AG08395 (cell line): ENCODE results near the gene B3GAT1.

Source experiments
- DNase-seq: peaks from one replicate; pipeline ENCODE4 v3.0.0; 2012; ENCODE audit warnings: mixed read lengths, low spot score

The B3GAT1 gene

DNA sequence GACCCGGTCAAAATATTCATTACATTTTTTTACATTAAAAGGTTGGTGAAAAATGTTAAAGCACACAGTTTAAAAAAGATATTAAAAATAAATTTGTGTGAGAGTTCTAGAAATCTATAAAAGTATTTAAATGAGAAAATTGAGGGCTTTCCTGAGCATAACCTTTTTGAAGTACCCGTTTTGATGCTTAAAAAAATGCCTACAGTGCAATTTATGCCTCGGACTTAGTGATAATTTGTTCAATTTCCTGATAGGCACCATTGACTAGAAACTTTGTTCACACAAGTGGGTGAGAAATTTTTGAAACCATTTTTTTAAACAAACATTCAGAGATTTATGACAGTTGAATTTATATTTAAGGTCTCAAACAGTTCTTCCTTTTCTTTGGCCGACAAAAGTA is 29.7 kb upstream of the B3GAT1 start:
- DNase-seq = no peak

DNA sequence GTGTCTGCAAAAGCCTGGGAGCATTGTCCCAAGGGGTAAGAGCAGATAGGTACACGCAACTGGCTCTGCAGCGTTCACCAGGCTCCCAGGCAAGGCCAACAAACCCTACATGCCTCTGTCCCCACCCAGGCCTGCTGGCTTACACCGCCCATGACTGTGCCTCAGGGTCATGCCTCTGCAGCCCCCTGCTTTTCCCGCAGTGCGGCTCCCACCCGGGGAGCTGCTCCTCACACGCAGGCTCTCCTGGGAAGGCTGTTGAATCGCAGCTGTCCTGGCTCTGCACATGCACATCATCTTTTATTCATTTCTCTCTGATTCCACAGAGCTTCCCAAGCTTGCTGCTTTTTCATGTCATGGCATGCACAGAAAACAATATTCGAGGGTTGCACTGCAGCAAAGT is 29.2 kb upstream of the B3GAT1 start:
- no peak for DNase-seq

DNA sequence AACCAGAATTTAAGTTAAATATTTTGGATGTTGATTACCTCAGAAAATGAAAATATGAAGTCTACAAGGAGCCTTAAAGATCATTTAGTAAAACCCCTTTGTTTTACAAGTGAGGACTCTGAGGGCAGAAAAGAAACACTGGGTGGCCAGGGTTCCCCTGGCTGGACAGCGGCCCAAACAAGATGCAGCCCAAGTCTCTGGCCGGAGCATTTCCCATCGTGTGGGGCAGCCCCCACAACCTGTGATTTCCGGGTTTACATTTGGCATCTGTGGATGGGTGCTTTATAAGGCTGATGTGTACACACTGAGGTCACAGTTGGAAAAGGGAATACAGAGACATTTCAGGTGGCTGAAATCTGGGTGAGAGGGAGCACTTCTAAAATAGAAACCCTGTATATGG is 28.8 kb upstream of the B3GAT1 start:
- DNase-seq = no peak

DNA sequence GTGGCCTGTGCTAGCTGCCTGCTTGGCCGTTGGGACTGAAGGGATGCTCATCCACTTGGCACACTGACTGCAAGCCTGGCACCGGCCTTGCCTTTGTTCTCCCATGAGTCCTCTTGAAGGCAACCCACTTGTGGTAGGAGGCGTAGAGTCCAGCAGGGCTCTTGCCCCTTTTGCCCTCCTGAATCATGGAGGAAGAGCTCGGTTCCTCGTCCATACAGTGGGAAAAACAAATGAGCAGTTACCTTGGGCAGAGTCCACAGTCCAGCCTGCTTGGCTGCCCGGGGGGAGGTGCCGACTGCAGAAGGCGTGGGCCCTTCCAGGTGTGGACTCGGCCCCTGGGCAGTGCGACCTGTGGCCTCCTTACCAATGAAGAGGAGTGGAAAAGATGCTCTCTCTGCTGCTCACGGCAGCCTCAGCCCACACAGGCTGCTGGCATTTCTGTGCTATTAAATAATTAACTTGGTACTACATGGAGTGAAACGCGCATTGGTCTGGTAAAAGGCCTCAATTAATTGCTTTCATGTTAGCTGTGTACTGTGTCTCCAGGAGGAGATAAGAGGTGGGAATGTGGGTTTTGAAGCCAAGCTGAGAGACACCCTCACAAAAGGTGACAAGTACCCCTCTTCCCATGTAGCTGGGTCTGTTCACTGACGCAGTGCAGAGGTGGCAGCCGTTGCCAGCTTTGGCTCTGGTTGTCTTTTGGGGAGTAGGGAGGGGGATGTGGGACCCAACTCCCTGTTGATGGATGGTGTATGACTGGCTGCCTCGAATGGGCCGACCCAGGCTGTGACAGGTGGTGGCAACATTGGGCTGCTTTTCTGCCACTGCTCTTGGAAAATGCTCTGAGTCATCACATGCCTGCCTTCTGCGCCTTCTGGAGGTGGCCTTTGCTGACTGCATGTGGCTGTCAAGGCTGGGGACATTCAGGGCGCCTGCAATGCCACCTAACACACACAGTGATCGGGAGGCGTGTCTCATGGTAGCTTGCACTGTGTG is 26.8 kb upstream of the B3GAT1 start:
- no peak for DNase-seq

DNA sequence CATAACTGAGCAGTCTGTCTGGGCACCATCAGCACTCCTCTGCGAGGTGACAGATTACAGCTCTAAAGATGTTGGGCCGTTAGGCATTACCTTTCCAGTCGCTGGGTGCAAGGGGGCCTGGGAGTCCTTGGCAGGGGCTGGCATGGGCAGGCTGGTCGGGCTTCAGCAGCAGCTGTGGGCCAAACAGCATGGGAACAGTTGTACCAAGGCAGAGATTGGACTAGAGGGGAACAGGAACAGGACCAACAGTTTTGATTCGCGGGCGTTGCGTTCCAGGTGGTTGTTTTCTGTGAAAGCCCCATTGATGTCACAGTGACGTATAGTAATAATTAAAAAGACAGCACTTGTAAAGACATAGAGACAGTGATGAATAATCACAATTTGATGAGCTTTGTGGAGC is 25.8 kb upstream of the B3GAT1 start:
- no peak for DNase-seq

DNA sequence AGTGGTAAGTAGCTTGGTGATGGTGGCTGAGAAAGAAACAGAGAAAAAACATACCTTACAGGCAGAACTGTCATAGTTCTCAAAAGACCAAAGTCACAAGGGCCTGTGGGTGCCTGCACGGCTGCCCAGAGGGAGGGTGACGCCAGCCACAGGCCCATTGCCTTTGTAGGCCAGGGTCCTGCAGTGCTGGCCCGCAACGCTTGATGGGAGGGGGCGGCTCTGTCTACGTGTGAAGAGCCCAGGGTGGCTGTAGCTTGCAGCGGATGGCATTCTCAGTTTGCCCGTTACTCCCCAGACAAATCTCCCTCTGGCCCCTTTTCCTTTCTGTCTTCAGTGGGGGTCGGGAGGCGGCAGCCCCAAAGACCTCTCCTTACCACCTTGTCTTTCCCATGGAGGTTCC is 24.7 kb upstream of the B3GAT1 start:
- no peak for DNase-seq

DNA sequence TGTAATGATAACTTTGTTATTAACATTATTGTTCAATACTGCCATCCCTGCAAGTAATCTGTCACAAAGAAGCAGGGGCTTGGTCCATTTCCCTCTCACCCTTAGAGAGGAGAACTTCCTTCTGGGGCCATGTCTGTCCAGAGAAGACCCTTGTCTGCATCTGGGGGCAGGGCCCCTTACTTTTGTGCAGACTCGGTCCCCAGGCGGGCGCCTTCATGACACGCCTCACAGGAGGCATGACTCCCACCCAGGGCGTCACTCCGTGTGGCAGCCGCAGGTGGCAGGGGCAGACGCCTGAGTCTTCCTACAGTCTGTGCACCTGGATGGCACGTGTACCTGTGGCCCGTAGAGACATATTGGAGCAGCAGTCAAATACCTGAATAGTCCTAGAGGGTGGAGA is 21.8 kb upstream of the B3GAT1 start:
- no peak for DNase-seq

DNA sequence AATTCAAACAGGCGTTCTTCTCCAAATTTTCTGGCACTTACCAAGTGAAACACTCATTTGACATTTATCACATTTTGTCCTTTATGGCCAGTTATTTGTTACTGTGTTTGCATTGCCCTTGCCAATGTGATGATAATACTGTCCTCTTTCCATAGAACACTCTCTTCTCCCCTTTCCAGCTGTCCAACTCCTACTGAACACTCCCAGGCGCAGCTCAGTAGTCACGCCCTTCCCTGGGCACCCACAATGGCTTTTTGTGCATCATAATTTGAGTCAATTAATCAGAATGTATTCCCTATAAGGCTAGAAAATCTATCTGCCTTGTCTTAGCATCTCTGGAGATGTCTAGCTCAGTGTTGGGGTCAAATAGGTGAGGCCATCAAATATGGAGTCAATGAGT is 21.2 kb upstream of the B3GAT1 start:
- no peak for DNase-seq

DNA sequence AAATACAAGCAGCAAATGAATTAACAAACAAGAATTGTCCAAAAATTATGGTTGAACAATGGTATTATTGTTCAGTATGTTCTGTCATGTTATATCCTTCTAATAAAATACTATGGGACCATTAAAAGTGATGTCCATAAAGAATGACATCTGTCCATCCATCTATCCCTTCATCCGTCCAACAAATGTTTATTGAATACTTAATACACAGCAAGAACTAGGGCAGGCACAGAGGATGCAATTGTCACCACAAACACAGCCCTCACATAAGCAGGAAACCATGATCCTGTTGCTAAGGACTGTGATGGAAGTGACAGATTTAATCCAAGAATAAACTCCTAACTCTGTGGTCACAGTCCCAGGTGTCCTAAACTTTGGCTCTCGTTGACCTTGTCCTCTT is 20.7 kb upstream of the B3GAT1 start:
- no peak for DNase-seq

DNA sequence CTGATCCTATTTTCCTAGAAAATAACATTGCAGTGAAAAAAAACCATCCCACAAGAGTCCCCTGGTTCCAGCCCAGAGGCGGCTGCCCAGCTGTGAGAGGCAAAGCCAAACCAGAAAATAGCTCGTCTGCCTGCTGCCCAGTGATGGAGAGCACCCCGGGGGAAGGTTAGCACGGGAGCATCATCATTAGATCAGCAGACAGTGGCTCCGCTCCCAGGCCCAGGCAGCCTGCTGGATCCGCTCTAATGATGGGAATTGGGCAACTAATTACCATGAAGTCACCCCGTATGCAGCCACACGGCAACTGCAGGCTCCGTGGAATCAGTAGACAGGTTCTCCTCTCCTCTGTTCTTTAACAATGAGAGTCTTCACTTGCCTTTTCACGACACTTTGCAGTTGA is 17.1 kb upstream of the B3GAT1 start:
- DNase-seq = no peak

DNA sequence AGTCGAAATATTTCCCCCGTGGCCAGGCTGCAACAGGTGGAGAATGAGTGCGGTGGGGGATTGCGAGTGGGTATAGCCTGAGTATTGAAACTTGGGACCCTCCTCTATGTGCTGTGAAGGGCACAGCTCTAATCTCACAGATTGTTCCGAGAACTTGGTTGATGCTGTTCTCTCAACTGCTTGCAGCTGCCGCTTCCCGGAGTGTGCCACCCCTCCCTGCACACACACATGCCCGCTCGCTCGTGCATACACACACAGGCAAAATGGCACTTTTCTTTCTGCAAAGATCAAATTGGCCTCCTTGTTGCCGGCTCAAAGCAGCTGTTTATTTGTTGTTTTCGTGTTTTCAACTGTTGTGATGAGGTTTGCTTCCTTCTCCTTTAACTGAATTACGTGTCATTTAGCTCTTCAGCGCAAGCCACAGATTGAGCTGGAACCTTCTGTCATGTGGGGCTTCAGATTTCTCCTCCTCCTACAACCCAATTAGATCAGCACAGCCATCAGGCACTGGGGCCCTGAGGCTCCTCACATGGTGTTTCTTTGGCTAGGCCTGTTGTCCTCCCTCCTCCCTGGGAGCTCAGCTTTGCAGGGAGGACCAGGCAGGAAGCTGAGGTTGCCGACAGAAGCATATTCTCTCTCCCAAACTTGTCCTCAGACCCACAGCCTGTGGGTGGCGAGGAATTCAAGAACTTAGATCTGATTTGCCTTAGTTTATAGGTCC is 13.9 kb upstream of the B3GAT1 start:
- no peak for DNase-seq

DNA sequence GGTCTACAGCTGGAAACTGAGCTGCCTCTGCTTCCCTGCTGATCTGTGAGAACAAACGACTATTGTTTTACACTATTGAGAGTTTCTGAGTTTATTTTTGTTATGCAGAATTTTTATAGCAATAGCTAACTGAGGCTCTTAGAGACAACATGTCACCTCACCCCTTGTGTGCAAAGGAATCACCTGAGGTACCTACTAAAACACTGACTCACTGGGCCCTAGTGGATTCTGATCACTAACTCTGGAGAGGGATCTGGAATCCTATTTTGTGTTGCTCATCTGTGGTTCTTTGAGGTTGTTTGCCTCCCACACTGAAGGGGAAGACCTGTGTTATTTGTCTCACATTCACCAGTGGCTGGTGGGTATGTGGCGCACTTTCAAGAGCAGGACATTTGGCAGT is 13.4 kb upstream of the B3GAT1 start:
- DNase-seq = no peak

DNA sequence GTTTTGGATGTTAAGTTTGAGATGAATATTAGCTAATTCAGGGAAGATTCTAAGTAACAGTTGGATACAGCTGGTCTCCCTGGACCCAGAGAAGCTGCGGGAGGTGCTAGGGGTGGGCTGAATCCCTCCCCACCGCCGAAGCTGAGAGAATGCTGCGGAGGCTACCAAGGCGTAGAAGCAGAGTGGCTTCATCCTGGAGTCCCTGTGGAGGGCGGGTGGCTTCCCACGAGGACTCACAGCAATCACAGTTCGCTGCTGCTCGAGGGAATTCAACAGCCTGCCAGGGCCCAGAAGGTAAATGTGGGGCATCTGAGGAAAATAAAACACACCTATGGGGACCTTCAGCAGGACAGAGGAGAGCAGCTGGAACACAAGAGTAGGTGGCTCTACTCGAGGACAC is 11.1 kb upstream of the B3GAT1 start:
- no peak for DNase-seq

DNA sequence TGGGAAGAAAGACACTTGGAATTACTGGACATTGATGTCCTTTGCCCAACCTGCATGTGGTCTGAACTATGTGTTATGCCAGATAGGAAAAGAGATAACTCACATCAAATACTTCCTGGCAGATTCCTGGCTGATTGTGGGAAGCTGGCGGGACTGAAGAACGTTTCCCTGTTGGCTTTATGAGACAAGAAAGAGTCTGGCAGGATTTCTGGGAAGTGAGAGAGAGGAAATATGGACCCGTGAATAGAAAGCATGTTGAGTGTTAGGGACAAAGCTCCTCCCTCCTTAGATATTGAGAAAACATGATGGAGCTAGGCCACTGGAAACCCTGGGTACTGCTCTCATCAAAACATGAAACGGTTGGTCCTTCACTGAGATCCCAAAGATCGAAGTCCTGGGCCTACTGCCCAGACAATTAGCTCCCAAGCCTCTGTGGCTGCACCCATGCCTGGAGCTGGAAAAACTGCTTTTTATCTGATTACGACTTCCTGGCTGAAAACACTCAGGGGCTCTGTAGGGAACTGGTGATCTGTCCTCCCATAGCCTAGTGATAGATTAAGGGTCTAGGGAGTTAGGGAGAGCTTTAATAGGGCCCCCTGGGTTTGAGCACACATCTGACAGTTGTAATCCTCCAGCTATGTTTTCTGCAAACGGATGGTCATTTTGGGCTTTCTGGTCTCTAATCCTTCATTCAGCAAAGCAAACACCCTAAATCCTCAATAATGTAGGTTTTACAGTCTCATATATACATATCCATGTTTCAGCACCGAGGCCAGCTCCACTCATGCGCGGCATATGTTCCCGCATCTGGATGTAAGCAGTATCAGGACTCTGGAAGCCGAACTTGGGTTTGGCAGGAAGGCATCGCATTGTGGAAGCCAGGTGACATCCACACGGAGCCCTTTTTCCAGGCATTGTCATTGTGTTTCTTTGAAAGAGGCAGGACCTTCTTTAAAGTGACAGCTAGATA is 6.1 kb upstream of the B3GAT1 start:
- DNase-seq = no peak

DNA sequence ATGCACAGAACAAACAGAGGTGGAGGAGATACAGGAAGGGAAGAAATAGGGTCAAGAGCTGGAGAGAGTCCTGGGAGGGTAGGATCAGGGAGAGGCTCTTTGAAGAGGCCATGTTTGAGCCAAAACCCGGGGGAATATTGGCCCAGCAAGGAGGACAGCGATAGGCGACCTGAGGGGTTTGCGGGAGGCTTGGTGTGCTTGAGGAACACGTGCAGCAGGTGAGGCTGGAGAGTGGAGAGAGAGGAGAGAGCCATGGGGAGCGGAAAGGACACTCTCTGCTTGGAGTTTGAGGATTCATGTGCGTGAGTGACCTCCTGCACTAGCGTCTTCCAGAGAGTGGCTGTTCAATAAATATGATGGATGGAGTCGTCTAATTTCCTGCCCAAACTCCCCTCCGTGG is 4.7 kb upstream of the B3GAT1 start:
- no peak for DNase-seq

DNA sequence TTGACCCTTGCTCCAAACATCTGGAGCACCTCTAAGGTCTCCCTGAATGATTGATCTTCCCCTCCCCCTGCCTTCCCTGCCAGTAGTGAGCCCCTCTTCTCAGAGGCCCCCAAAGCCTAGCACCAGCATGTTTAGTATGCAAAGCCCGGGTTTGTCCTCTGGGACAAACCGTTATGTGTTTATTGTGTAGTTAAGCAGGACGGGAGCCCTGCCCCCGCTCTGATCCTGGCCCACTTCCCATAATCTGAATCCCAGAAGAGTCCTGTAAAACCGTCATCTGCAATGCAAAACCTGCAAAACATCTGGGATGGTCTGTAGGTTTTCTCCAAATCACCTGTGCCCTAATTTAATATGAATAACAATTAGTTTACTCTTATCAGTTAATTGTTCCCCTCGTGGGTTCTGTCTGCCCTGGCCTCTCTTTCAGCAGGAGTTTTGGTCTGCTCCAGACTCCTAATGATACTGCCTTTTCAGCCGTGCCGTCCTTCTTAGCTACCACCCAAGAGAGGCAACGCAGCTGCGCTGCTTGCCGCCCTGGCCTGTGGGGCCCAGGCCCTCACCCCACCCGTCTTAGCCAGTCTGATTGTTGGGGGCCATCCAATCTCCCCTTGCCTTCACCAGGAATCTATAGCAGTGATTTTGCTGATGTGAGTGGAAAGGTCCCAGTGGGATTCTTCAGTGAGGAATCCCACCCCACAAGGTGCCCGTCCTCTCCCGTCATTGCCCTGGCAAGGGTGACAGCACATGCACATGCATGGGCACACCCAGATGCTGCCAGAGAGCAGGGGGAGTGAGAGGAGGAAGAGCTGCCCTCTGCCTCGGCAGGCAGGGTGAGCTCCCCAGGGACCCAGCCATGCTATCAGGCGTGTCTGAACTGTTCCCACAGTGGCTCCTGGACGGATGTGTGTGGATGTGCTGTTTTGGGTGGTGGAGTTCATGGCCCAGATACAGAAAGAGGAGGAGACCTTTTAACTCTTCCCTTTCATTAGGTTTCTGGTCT is 3.0 kb upstream of the B3GAT1 start:
- DNase-seq = no peak

DNA sequence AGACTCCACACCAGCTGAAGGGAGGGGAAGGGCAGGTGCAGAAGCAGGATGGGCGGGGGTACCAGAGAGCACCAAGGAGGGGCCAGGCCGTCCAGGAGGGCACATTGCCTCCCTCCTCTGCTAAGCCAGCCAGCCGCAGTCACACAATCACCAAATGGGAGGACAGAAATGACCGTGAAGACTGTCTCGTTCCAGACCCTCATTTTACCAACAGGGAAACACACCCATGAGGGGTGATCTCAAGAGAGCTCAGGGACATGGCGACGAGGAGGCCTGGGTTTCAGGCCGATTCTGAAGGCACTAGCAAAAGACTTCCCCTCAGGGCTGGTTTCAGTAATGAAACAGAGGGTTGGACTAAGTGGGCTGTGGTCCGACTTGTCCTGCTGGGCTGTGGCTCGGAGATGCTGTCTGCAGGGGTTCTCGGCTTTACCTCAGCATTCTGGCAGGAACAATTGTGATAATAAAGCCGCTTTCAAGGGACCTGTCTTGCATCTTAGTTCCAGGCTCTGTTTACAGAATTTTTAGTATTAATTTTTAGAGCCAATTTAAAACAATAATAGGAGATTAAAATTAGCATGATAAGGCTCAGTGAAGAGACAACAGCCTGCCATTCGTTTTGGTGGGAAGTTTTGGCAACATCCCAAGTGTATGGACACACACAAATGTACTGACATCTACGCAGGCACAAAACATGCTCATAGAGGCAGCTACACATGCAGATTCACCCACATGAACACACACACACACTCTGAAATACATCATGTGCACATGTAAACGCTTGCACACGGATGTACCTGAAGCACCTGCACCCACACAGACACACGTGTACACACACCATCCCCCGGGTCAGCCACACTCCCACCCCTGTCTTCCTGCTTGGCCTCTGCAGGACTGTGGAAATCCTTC is 2.0 kb upstream of the B3GAT1 start:
- DNase-seq = no peak

DNA sequence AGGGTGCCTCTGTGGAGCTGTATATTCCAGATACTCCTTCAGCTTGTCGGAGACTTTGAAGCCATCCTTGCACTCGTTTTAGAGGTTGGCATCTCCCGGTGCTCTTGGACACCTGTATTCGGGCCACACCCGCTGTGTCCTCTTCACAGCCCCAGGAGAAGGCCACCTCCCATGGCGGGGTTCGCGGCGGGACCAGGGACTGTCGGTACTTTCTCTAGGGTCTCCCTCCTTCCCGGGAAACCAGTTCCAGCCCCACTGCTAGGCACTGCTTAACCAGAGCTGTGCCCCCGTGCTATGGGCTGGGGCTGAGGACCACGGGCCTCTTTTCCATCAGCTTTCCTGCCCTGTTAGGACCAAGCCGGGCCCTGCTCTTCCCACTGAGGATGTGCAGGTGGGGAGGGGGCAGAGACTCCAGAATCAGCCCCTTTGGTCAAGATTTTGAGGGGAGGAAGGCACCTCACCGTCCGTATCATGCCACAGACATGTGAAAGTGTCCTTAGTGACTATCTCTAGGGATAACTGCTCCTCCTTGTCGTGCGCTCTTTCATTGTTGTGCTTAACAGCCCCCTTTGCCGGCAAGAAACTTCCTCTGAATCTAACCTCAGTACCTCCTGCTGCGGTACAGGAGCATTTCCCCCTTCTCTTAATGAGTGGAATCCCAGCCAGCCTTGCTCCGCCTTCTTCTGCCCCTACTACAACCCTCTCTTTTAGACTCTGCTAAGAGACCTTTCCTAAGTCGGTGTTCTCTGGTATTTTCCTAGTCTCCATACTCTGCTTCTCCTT is 1.2 kb upstream of the B3GAT1 start:
- DNase-seq = no peak

DNA sequence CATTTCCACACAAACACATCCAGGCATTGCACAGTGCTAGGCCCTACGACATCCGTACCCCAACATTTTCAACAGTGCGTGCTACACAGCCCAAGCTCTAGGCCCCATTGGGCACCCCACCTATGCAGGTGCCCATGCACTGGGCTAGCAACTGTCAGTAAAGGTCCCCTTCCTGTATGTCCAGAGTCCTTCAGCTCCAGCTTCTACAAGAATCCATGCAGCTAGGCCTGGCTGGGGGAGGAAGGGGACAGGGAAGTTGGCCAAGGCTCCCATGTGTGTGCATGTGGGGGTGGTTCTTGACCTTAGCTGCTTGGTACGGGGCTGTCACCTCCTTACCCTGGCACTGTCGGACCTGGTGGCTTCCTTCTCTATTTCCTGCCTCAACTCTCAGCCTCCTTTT is 1.3 kb downstream of the B3GAT1 start:
- DNase-seq = no peak
